Effector CD4-positive, alpha-beta T cell (primary cell): Measurements from ENCODE around the gene PHF24. TPM values are rescaled to one million over a fixed set of nuclear protein-coding genes. Genes with fewer than 3 reads are reported as not detected.
"Not testable (repeated sequence)": the region's sequence is repeated elsewhere in the genome, so short reads cannot be mapped to it uniquely, and the experiment has no call there.

Source experiments
- DNase-seq: peaks from one replicate; pipeline ENCODE4 v3.0.0-alpha.2; 2020
- total RNA-seq: gene quantifications from one replicate; lab custom pipeline; 2026; lab: John Stamatoyannopoulos, UW

Gene PHF24
- total RNA-seq: not detected

DNA sequence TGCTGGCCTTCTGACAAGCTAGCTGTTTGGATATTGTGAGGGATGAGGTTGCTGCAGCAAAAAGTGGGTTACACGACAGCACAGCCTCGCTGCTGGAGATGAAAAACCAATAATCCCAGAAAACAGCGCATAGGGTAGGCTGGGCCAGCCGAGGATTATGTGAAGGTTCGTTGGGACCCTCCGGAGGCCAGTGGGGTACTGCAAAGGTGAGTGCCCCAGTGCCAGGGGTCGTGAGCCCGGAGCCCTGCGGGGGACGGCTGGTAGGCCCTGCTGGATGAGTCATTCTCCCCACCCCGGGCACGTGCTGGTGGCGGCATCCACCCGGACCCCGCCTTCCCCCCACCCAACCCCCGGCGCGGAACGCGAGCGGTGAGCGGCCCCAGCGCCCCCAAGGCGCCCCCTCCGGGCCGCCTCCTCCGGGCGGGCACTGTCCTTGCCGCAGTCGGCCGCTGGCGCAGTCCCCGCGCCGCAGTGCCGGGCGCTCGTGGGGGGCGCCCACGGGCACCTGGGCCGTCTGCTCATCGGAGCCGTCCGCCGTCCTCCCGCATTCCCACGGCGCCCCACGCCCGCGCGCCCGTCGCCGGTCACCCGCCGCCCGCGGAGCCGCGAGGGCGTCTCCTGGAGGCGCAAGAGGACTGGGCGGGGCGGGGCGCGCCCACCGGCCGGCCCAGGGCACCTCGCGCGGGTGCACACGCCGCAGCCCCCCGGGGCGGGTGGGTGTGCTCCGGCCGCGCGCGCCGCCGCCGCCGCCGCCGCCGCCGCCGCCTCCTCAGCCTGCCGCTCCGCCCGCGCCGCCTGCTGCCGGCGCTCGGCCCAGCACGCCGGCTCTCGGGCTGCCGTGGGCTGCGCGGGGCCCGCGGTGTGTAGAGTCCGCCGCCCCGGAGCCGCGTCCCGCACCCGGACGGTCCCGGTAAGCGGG is at the start of gene PHF24:
Gene PHF24 (plus strand): TSS at position 794 of the 919 bp plus-strand sequence. CDS start 13,014 bp downstream, outside the sequence.
- no peak for DNase-seq

DNA sequence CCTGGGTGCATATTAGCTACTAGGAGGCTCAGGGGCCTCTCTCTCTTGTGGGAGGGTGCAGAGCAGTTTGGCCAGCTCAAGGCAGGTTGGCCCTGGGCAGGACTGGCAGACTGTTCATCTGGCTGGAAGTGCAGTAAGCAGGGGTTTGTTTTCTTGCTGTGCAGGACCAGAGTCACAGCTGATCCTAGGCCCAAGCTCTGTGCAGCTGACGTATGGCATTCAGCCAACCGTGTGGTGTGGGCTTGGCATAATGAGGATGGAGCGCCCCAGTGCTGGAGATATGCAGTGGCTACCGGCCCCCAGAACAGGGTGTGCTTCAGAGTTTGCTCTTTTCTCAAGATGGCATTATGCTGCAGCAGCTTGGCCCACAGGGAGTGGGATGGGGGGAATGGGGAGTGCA is 31.0 kb upstream of the PHF24 start:
- DNase-seq: no peak

DNA sequence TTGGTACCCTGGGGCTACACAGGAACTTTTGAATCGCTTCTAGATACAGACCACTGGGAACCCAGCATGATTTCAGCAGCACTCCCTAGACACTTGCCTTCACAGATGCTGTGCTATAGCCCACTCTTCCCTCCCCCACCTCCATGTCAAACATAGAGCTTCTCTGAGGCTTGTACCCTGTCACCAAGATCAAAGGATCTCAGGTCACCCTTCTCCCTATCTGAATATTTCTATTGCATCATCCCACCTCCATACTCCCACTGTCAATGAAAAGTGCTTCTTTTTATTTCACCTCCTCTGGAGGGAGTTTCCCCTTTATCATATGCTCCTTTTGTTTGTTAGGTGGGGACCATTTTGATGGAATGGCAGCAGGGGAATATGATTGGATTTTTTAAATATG is 29.2 kb upstream of the PHF24 start:
- DNase-seq: no peak

DNA sequence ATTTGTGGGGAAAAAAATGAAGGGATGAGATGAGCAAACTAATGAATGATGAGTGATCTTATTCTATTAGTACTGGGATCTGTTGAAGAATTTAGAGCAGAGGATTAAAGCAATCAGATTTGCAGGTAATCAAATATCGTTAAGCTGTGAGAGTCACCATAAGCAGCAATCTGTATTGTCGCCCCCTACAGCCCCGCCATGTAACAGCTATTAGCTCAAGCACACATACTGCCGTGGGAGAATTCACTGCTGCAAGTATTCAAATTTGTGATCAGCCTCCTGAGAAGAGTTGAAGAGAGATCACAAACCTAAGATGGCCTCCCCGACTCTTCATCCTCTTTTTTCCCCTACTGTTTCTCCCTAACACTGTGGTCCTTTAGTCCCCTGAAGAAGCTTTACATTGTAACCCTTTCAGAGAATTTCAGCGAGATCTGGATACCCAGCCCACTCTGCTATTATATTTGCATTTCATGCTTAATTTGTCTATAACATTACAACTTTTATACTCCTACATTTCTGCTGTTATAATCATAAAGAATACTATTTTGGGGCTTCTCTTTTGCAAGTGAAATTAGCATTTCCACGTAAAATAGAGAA is 28.5 kb upstream of the PHF24 start:
- DNase-seq: no peak

DNA sequence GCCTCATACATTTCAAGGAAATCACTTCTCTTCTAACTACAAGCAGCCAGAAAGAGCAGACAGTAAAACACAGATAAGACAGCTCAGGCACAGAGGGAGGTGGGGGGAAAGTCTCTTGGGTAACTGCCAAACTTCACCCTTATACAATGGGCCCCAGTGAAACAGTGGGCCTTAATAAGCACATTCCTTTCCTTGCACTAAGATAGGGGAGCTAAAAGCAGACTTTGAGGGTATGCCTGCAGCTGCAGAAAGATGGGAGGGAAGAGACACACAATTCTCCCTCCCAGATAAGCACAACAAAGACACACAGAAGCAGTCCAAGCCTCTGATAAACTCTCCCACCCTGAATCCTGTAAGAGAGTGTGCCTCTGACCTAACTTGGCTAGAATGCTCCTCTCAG is 18.1 kb upstream of the PHF24 start:
- not testable (repeated sequence) for DNase-seq

DNA sequence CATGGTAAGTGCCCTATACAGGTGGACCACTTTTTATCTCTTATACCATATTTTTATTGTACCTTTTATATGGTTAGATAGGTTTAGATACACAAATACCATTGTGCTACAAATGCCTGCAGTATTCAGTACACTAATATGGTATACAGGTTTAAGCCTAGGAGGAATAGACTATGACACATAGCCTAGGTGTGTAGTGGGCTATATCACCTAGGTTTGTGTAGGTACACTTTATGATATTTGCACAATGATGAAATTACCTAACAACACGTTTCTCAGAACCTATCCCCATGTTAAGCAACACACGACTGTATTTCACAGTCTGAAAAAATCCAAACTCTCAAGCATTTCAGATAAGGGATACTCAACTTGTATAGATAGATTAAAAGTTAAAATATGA is 9.6 kb upstream of the PHF24 start:
- no peak for DNase-seq

DNA sequence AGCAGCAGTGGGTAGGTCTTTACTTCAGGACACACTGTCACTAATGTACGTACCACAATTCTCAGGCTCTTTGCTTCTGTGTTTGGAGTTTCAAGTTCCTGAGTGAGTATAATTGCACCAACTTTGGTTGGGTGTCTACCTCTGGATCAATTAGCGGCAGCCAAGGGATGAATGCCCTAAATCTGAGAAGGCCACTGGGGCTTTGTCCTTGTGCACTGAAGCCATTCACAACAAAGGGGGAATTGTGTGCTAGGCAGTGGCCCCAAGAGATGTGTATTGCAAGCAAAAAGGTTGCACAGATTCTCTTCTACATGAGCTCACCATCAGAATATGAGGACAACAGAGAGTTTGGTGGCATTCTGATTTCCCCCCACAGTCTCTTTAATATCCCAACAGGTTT is 3.9 kb upstream of the PHF24 start:
- no peak for DNase-seq

DNA sequence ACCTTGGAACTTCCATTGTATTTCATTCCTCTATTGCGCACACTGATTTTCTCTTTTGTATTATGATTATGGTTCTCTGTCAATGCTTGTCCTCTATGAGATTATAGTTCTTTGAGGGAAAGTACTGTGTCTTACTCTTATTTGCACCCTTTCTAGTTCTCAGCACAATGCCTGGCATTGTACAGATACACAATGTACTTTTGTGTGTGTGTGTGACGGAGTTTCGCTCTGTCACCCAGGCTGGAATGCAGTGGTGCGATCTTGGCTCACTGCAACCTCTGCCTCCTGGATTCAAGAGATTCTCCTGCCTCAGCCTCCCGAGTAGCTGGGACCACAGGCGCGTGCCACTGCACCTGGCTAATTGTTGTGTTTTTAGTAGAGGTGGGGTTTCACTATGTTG is 2.0 kb upstream of the PHF24 start:
- DNase-seq: not testable (repeated sequence)

DNA sequence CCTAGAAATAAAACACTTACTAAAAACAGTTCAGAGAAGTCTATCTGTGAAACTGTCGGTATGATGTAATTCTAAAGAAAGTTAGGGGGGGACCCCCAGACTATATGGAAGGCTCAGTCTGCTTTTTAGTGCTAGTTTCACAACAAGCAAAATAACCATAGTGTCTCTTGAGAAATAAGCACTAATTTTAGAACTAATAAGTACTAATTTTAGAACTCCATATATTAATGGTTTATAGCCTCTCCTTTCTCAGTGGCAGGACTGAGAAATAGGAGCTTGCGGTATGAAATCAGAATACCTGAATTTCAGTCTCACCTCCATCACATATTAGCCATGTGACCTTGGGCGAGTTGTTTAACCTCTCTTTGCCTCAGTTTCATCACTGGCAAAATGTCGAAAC is 1.4 kb upstream of the PHF24 start:
- no peak for DNase-seq

DNA sequence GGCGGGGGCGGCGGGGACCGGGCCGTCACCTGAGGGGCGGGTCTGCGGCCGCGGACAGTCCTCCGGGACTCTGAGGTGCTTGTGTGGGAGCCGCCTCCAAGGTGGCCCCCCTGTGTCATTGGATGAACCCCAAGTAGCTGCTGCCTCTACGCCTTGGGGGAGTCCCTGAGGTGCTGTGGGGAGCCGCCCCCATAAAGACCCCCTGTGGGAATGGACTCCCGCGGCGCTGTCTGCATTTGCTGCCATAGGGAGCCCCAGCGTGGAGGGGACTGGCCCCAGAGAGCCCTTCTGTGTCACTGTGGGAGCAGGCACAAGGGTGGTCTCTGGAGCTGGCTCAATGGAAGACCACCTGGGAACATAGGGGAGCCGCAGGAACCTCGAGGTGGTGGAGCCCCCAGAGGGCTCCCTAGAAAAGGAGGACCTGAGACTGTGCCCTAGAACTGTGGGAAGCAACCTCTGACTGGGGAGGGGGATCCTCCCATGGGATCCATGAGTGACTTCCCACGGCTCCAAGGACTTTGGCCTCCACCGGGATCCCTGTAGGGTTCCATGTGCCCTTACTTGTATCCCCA is 412 bp downstream of the PHF24 start:
- no peak for DNase-seq

DNA sequence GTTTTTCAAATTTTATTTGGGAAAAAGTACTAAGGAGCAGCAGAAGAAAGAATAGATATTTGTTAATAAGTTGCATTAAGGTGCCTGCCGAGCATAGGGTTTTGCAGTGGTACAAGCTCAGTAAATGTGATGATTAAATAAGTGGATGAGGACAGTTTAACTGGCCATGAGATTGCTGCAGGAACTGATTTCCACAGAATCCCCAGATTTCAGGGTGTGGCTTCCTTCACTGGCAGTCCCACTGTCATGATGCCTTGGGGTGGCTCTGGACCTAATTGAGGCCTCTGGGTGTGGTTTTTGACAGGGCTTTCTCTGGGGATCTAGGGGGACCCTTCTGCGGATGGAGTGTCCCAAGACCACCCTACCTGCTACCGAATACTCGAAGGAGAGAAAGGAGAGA is 1.4 kb downstream of the PHF24 start:
- DNase-seq: no peak

DNA sequence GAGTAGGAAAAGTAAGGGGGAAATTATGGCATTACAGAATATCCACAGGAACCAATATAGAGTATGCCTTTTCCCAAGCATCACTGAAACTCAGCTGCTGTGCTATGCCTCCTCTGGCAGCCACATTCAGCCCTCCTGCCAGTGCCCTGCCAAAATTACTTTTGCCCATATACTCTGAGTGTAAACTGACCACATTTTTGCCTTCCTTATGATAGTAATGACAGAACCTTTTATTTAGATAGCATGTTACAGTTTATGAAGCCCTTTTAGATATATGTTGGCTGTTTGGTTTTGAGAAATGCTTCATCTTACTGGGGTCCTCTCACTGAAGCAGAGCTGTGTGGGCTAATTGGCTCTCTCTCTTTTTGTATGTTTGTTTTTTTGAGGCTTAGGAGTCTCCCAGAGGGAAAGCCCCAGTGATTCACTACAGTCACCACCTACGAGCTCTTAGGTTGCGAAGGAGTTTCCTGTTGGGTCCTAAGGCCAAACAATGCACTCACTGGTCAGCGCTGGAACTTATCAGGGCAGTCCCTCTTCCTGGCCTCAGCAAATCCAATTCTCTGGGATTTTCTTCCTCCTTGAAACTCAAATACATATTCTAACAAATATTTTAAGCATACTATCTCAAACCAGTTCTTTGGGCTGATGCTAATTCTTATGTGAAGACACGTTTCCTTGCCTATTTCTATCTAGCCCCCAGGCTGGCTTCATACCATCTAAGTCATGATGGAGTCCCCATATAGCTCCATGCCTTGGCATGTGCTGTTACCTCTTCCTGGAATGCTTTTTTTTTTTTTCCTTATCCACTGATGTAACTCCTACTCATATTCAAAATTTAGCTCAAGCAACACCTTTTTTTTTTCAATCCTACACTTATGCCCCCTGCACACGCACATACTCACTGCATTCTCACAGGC is 3.7 kb downstream of the PHF24 start:
- no peak for DNase-seq

DNA sequence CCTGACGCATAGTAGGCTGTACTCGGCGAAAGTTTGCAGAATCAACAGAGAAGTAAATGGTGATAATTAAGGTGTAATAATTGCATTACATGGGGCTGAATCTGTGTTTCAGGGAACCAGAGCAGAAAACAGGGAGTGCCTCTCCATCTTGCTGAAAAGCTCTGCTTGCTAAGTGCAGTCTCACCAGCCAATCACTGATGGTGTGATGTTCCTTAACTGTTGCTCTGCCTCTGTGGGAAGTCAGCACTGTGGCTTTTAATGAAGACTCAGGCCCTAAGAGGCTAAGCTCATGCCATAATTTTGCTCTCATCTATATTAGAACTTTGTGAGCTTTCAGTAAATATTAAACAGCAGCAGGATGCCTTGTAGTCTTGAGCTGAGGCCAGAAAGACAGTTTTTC is 4.5 kb downstream of the PHF24 start:
- DNase-seq: no peak

DNA sequence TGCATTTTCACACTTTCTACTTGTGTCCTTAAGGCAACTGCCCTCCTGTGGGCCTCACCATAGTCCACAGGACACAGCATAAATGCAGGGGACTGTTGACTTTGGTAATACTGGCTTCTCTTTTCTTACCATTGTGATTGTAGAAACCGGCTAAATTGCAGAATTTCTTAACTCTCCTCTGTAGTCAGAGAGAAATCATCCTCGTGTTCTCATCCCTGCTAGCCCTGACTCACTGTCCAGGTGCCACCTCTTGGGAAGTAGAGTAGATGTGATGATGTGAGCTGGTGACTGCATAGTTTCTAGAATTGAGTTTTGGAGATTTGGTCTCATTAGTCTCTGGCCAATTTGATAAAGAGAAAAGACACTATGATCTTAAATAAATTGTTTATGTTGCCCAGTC is 5.5 kb downstream of the PHF24 start:
- no peak for DNase-seq

DNA sequence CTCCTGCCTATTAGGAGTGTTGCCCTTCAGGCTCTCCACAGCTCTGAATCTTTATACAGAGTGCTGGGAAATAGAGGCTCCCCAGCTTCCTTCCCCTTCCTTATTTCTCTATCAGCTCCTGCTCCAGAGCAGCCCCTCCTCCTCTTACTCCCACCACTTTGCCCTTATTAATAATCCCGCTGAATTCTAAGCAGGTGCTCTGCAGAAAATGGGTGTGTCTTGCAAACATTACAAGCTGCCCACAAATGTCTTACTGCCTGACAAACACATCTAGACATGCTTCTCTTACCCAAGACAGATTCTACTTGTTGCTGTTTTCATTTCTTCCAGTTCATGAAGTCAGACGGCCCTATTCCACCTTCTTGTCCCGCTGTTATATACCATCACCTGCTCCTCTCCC is 6.4 kb downstream of the PHF24 start:
- DNase-seq: no peak

DNA sequence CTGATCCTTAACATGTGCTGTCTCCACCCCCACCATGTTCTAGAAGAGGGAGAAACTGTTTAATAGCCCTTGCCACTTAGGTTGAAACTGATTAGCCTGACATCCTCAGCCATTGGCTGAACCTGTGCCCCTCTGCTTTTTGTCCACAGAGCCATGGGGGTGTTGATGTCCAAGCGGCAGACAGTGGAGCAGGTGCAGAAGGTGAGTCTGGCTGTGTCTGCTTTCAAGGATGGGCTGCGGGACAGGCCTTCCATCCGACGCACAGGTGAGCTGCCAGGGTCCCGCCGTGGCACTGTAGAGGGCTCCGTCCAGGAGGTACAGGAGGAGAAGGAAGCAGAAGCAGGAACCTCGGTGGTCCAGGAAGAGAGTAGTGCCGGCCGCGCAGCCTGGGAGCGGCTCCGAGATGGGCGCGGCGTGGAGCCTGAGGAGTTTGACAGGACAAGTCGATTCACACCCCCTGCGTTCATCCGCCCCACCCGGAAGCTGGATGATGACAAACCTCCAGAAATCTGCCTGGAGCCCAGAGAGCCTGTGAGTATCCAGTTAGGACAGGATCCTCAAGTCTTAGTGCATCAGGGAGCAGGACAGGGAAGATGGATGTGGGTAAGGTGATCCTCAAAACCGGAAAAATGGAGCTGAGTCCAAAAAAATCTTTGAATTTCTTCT is 13.2 kb downstream of the PHF24 start:
- no peak for DNase-seq

DNA sequence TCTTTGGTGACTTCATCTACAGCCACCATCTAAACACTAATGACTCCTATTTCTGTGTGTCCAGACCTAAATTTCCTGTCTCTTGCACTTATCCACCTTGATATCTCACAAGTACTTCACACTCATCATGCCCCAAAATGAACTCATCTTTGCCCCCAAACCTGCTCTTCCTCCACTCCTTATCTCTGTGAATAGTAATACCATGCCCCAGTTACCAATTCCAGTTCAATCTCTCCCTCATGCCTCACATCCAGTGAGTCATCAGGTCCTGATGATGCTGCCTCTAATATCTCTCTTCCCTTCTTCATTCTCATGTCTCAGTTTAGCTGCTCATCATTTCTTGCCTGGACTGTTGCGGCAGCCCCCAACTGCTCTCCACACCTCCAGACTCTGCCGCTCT is 16.6 kb downstream of the PHF24 start:
- no peak for DNase-seq

DNA sequence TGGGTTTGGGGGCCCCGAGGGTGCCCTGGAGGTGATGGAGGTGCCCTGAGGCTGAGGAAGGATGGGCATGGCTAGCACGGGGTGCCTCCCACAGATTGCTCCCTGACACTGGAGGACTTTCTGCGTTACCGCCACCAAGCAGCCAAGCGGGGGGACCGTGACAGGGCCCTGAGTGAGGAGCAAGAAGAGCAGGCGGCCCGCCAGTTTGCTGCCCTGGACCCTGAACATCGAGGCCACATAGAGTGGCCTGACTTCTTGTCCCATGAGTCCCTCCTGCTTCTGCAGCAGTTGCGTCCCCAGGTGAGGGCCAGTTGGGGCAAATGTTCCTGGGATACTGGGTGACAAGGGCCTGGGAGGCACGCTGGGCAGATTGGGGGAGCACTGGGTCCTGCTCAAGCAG is 18.4 kb downstream of the PHF24 start:
- no peak for DNase-seq

DNA sequence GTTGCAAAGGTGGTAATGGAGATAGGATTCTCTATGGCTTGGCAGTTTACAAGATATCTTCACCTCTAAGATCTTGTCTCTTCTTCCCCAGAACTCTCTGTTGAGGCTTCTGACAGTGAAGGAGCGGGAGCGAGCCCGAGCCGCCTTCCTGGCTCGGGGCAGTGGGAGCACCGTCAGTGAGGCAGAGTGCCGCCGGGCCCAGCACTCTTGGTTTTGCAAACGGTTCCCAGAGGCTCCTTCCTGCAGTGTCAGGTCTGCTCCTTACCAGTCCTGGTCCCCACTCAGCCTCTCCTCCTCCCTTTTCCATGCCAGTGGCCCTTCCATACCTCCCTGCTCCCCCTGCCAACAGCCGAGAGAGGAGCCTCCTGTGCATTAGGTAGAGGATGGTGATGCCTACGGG is 18.9 kb downstream of the PHF24 start:
- DNase-seq: no peak

DNA sequence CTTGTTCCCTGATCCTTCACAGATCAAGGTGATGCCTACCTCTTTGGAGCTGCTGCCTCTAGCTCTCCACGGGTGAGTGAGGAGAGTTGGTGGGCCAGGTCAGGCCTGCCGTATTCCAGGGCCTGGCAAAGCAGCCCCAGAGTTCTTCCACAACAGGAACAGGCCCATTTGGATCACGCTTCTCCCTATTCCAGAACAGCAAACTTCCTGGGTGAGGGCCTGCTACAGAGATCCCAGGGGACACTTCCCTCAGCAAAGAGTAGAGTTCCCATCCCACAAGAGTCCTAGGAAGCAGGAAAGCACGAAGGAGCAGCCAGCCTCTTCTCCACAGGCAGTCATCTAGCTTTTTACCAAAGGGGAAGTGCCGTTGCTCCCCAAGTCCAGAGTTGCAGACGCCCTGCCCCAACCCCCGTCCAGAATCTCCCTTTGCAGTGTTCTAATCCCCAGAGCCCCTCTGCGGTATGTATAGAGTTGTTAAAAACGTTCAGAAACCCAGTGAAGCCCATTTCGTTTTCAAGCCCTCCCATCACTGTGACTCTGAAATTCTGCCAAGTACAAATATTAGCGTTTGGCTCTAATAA is 22.2 kb downstream of the PHF24 start:
- DNase-seq: no peak

DNA sequence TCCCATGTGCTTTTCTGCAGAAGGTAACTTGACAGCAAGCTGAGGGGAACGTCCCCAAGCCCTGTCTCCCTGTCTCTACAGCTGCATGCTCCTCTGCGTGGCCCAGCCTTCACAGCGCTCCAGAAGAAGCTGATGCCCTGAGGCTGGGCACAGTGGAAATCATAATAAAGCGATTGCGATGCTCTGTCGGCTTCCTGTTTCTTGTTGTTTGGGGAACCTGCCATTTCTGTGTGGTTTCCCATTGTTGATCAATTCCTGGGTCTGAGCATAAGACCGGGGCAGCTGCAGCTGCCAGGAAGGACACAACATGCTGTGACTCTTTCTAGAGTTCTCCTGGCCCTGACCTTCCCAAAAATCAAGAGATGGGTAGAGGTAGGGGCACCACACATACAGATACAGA is 24.3 kb downstream of the PHF24 start:
- DNase-seq: no peak

DNA sequence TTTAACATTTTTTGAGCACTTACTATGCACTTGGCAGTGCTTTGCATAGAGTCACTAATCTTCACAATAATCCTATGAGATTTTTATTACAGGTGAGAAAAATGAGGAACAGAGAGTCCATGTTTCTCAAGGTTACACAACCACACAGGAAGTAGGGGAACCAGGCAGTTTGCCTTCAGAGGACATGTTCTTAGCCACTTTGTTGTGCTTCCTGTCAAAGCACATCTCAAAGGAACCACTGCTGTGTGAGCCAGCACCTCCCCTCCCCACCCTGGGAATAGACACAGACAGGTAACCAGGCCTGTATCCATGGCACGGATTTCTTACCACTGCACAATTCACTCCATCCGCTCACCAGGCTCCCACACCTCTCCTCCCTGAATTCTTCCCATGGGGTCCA is 25.1 kb downstream of the PHF24 start:
- no peak for DNase-seq
